Stimulated activated CD4-positive, alpha-beta T cell treated with anti-CD3 and anti-CD28 coated beads, Interleukin-1b, Interleukin-23, amount 100 ng/mL, for 48 hours (primary cell): ENCODE data around the gene ASXL1.

Source experiments
- DNase-seq: peaks from one replicate; pipeline ENCODE4 v3.0.0-alpha.2; 2020

The ASXL1 gene

DNA sequence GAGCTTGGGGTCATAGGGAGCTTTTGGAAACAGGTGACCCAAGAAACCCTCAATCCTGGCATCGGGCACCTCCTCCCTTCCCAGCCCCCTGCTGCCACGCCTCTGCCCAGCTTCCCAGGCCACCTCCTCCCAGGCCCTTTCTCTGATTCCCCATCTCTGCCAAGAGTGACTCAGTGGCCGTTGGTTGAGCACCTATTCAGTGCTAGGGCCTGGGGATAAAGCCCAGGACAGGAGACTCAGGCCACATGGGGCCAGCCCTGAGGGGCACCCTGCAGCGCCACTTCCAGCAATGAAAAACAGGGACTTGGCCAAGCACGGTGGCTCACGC is 110.1 kb downstream of the ASXL1 start:
- no peak for DNase-seq

DNA sequence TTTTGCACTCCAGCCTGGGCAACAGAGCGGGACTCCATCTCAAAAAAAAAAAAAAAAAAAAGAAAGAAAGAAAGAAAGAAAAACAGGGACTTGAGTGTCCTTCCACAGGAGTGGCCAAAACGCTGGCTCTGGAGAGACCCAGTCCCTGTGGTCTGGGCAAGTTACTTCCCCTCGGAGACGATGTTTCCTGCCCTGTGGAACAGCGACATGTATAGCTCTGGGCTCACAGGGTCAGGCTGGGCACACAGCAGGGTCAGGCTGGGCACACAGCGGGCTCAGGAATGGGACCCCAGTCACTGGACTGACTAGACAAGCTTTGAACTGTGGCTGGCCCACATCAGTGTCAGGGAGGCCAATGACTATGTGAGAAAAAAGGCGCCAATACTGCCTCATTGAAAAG is 110.7 kb downstream of the ASXL1 start:
- no peak for DNase-seq

DNA sequence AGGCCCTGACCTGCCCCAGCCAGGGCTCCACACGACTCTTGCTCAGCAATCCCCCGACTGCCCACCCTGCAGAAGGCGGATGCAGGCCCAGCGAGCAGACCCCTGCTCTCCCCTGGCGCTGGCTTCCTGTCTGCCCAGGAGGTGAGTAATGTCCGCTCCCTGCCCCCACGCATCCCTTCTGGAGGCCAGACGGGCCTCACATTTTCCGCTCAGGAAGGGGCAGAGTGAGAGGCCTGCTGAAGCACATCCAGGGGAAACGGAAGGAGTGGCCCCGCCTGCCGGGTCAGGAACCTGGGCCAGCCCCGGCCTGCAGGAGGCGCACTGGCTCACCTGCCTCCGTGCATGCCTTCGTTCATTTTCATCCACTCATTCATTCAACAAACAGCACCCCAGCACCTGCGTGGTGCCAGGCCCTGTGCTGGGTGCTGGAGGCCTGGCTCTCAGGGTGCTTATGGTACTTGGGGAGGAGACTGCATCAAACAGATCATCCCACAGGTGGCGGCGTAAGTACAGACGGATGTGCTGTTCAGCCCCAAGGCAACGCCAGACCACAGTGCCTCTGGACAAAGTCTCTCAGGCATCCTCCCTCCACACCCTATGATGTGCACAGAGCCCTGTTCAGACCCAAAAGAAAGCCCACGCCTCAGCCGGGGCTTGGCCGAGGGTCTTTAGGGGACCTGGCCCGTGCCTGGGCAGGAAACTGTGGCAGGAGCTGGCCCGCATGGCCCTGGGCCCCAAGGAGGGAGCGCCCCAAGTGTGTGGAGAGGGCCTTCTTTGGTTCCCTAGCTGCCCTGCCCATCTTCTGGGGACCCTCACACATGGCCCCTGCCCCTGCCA is 112.1 kb downstream of the ASXL1 start:
- no peak for DNase-seq

DNA sequence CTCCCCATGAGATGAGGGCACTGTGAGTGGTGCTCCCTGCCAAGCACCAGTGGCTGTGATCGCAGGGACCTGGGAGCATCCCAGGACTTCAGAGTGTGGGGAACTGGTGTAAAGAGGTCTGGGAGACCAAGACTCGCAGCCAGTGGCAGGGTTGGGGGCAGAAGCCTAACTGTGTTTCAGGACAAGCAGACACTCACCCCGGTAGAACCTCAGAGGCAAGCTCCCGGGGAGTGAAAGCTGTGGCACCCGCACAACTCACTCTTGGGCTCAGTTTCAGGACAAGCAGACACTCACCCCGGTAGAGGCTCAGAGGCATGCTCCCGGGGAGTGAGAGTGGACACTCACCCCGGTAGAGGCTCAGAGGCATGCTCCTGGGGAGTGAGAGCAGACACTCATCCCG is 112.8 kb downstream of the ASXL1 start:
- no peak for DNase-seq

DNA sequence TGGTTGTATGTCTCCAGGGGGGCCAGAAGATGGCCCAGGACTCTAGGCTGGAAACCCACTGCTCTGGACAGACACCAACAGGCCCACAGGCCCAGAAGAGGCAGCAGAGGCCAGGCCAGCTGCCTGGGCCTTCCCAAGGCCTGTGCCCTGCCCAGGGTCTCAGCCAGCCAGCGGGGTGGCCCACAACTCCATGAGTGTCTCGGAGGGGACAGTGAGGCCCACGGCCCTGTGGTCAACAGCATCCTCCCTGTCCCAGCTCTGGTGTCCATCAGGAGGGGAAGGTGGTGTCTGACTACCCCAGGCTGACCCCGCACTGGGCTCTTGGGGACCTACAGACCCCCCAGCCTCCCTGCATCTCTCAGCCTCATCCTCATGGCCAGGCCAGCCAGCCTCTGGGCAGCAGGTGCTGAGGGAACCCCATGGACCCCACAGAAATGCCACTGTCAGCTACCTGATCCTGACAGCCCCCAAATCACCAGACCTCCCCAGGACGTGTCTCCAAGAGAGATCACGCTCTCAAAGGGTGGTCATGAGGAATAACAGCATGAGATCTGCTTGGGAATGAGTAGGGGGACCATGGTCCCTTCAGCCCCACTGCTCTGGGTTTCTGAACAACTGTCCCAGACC is 114.6 kb downstream of the ASXL1 start:
- no peak for DNase-seq

DNA sequence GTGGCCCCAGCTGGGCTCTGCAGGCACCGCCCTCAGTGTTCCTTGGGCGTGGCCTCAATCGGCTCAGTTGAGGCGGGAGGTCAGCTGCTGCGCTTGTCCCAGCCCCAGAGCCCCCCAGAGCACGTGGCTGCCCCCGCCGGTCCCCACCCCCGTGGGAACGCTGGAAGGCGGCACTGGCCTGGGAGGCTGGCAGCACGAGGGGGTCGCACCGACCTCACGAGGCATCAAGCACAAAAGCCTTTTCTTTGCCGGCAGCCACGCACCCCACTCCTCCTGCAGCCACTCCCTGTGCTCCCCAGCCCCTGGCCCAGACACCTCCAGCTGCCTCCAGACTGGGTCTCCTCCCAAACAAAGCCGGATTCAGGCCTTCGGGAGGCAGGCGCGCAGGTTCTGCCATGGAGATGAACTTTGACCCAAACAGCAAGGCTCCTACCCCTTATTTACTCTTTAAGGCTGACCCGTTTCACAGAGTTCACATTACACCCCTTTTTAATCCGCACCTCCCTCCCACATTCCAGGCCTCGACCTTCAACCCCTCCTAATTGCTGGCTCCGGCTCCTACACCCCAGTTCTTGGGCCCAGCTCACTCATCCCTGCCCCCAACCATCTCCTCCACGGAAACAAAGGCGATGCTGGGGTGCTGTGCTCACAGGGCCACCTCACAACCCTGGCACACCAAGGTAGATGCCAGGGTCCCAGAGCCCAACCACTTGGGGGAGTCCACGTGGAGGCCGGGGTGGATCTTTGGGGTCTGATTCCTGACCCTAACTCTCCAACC is 115.3 kb downstream of the ASXL1 start:
- no peak for DNase-seq

DNA sequence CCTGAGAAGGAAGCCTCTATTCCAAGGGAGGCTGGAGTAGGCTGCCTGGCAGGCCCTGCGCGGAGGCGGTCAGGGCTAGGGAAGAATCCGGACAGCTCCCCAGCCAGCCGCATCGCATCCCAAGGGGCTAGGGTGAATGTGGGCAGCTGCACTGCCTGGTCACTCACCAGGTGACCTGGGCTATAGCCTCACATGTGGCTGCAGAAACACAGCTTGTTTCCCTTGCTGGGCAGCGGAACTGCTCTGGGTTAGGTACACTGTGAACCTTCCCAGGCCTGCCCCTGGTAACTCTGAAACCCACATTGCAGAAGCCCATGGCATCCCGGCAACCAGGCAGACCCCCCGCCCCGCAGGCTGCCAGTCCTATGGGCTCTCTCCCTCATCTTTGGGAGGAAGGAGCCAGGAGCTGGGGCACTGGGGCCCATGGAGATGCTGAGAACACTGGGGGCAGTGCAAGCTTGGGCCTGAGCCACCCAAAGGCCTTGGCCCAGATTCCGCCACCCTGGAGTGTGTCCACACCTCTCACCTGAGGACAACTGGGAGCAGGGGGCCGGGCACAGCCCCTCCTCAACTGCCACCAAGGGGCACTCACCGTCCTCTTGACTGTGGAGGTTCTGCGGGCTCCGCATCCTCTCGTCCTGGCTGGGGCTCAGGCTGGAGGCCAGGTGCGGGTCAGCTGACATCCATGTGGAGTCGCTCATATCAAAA is 116.0 kb downstream of the ASXL1 start:
- no peak for DNase-seq

DNA sequence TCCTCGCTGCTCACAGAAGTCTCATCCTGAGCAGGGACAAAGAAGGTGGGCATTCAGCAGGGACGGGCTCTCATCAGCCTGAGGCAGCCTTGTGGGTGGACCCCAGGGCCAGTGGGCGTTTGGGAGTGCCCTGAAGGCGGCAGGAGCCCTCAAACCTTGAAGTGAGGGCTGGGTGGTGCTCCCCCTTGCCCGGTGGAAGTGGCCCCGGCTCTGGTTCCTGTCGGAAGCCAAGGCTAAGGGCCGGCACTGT is 116.5 kb downstream of the ASXL1 start:
- no peak for DNase-seq

DNA sequence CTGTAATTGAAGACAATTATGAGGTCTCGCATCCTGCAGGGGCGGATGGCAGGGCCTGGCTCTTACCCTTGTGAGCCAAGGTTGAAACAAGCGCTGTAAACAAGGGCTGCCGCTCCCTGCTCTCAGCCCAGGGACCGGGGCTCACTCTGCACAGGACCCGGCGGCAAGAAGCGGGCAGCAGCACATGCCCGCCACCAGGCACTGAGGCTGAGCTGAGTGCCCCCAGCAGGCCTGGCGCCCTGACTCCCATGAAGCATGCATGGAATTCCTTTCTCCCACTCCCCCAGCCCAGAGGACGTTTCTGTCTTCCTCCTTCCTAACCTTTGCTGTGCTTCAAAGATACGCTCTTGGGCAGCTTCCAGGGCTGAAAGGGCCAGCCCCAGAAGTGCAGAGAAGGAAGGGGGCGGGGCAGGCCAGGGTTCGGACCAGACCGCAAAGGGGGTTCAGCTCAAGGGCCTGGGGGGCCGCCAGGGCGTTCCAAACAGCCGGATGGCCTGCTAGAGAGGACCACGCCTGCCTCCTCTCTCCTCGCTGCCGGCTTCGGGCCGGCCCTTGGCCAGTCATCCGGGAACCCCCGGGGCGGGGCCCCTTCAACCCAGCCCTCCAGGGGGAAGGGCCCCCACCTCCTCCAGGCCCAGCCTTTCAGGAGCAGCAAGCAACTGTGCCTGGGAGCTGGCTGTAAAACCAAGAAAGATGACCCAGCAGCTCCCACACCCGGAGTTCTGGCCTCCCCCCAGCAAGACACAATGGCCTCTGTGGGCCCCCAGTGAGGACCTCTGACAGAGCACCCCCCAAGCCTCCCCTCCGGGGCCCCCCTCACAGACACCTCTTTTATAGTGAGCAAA is 117.1 kb downstream of the ASXL1 start:
- DNase-seq: no peak

DNA sequence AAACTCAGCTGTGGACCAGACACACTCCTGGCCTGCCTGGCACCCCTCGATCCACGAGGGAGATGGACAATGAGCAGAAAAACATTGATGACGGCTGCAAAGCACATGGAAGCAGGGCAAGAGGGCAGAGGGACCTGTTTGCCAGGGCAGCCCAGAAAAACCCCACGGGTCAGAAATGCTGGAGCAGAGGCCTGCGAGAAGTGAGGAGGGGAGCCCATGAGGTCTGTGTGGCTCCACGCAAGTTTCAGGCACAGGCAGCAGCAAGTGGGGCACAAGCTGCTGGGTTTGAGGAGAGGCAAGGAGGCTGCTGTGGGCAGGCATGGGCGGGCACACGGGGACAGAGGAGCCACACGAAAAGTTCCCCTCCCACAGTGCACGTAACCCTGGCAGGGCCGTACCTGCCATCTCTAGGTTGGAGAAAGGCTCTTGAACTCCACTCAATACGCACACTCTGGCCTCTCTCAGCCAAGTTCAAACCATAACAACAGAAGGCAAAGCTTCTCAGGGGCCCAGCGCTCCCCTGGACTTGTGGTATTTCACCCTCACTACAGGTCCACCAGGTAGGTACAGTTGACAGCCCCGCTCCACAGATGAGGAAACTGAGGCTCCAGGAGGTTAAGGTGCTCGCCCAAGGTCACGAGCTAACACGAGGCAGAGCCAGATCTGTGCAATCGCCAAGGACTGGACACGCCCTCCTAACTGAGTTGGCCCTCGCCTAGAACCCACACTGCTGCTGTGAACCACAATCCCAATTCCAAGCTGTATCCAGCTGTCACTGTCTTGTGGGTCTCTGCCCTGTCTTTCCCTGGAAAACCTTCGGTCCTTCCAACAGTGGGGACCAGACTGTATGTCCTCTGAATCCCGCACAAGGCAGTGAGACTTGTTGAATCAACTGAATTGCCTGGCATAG is 118.8 kb downstream of the ASXL1 start:
- DNase-seq: no peak

DNA sequence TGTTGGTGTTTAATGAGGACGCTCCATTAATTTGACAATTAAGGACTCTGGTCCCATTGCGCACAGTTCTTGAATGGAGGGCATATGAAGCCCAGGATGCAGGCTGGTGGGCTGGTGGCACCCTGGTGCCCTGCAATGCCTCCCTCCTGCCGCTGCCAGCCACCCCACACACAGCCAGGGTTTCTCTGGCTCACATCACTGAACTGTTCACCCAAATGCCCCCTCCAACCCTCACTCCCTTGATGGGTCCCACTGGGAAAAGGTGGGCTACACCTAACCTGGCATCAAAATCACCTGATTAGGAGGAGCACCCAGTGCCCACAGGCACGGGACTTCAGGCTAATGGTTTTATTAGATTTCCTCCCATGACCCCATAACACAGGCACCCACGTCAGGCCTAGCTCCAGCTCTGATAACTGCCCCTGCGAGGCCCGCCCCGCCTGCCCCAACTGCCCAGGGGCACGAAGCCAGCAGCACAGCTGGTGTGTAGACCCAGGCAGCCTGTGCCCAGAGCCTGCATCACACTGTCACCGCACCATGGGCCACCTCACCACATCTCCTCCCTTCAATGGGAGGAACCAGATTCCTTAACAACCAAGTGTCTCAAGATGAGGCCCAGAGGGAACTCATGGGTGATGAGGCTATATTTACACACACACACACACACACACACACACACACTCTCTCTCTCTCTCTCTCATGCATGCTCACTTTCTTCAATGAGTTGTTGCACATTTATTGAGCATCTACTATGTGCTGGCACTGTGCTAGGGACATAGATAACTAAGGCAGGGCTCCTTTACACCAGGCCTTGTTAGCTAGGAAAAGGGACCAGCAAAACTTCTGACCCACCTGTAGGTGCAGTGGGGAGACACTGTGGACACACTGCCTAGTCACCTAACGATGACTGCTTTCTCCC is 119.7 kb downstream of the ASXL1 start:
- no peak for DNase-seq

DNA sequence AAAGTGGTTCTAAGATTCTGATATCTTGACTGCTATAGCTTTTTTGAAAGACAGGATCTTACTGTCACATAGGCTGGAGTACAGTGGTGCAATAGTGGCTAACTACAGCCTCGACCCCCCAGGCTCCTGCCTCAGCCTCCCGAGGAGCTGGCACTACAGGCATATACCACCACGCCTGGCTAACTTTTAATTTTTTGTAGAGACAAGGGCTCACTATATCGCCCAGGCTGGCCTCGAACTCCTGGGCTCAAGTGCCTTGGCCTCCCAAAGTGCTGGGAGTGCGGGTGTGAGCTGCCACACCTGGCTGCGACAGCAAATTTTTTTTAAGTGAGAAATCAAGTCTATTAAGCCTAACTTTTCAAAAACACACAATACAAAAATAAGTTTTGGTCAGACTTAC is 120.4 kb downstream of the ASXL1 start:
- DNase-seq: no peak

DNA sequence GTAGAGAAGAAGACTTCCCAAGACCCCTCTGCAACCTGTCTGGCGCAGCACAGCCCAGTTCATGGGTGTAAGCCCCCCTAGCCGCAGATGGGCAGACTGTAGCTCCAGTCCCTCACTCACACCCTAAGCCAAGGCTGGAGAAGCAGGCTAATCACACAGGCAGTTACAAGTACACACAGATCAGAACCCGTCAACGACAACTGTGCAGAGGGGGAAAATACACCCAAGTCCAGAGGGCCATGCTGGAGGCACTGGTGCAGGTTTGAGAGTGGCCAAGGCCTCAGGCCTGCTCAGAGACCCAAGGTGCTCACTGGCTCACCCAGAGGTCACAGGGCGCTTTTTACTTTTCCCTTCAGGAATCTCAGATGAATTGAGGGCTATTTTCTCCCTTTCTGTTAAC is 120.9 kb downstream of the ASXL1 start:
- DNase-seq: no peak

DNA sequence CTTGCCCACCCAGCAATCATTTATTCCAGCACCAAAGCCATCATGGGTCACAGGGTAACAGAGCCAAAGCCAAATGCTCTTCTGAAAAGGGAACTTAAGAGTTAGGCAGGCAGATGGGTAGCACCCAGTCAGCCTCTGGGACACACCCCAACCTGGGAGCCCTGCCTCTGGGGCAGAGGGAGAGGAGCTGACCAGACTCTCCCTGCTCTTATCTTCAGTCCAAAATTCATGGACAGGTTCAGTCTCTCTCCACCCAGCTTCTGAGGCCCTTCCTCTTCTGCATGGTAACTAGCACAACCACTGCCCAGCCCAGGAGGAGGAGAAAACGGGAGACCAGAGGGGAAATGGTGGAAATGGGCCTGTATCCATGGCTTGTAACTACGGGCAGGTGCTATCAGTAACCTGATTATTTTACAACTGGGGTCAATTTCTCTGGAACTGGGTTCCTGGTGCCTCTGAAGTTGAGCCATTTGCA is 121.6 kb downstream of the ASXL1 start:
- no peak for DNase-seq

DNA sequence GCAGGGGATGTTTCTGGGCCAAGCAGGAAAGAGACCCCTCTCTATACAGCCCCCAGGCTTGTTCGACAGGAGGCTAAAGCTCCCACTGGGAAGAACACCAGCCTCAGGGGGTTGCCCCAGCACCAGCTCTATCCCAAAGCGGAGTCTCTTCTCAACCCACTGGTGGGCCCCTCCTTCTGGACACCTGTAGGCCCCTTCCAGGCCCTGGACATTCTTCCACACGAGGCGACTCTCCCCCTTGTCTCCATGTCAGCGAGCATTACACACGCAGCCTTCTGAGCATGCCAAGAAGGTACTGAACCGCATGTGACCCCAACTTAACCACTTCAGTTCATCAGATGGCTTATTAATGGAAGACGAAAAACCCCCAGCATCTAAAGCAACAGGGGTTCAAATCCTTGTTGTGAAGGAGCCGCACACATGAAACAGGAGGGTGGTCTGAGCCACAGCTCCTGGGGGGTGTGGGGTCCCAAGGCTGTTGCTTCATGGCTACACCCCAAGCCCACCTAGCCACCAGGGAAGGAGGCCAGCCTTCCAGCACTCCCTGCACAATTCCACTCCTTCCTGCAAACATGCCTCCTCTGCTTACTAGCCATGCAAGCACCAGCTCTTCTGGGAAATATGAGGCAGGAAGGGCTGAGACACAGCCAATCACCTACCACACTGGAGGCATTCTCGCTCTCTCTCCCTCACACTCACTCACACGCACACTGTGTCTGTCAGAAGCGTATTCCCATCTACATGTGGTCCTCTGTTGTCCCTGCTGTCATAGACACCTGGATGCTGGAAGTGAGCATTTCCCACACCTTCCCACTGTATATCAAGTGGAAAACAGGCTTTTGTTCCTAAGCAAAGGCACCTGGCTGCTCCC is 122.5 kb downstream of the ASXL1 start:
- no peak for DNase-seq

DNA sequence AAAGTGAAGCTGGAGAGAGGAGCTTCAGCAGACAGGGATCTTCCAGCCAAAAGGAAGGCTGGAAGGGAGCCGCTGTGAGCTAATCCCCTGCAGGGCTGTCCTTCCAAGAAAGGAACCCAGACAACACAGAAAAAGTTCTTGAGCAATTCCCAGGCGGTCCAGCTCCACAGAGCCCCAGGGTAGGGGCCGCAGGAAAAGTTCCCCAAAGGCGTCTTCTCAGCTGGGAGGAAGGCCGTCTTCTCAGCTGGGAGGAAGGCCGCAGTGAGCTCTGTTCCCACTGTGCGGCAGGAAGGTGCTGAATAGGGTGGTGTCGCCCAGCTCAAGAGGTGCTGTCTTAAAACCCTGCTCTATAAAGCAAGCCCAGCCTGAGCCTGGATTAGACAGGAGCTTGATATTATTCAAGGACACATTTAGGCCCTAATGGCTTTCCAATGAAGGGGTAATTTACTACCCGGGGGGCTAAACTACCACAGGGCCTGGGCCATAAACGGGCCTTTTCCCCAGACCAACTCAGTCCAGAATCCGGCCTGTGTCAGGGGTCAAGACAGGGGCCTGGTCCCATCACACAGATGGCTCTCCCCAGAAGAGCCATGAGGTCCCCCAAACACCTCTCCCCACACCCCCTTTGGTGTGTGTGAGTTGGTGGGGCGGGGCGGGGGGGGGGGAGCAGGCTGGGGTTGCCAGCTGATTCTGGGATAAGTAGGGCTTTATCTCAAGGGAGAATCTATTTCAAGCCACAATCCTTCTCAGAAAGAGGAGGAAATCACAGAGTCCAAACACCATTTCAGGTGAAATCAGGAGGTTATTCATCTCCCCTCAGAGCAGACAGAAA is 123.4 kb downstream of the ASXL1 start:
- no peak for DNase-seq

DNA sequence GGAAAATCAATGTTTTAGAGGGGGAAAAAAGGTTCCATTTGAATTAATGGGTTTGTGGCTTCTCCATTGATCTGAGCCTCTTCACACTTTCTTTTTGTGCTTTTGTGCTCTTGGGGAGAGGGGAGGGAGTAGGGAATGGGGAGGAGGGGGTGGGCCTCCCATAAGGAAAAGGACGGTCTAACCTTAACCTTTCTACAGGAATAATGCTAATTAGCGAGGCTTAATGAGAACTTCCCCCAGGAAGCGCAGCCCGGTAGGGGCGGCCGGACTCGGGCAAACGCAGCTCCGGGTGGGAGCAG is 124.0 kb downstream of the ASXL1 start:
- no peak for DNase-seq

DNA sequence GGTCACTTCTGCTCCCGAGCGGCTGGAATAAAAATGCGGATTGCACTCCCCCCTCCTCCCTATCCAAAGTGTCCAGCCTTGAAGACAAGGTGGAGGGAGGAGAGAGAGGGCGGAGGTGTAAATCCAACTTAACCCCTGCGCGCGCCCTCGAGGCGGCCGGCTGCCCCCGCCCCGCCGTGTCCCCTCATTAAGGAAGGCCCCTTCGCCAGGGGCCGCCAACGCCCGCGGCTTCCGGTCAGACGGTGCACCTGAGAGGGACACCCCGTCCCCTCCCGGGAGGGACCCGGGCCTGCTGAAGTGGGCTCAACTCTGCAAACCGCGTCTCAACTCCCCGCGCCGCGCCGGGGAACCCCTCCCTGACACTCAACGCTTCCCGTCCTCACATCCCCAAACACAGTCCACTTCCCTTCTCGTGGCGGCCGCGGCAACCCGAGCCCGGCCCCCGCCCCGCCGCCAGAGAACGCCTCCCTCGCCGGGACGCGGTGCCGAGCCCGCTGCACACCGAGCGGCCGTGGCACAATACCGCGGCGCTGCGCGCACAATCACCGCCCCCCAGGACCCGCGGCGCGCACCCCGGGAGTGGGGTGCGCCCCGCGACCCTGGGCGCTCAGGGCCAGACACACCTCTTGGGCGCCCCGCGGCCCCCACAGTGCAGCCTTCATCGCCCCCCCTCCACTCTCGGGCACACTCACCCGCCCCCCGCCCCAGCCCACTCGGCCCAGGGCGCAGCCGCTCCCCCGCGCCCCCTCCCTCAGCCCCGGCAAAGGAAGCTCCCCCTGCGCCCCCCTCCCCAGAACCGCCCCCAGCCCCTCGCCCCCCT is 124.5 kb downstream of the ASXL1 start:
- DNase-seq: no peak
